ENCODE results near the gene RASAL2.
A peak's percentile ranks its signal among the peaks of the same experiment; 100 is the strongest.
"Not testable (repeated sequence)": the region's sequence is repeated elsewhere in the genome, so short reads cannot be mapped to it uniquely, and the experiment has no call there.

RASAL2 gene

DNA sequence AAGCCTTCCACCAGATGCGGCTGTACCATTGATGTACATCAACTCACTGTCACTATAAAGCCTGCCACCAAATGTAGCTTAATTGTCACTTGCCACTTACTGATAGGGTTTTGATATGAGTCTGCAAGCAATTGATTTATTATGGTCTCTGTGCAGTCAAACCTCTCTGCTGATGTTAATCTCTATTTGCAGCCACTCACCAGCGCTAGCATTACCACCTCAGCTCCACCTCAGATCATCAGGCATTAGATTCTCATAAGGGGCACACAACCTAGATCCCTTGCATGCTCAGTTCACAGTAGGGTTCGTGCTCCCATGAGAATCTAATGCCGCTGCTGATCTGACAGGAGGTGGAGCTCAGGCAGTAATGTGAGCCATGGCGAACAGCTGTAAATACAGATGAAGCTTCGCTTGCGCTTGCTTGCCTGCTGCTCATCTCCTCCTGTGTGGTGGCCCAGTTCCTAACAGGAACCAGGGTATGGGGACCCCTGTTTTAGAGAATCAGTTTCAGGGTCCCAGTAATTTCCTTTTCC is 26.7 kb downstream of the RASAL2 start:
- not testable (repeated sequence) for DNase-seq

DNA sequence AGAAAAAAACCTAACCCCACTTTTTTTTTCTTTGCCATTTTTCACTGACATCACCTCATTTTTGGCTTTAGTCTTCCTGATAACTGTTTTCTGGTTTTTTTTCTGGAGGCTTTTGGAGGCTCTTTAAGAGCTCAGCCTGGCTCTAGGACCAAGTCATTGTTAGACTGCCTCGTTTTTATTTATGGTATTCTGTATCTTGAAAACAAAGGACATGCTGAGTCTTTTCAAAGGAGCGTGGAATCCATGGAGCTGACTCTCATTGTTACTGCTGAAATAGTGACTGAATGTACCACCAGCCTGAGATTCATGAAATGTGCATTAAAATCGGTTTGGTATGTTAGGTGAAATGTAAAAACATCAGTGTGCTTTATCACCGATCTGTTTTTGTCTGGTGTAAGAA is 28.0 kb downstream of the RASAL2 start:
- DNase-seq = no peak

GRCh38 chr1:178122283-178122682 is 28.4 kb downstream of the RASAL2 start:
- peak; percentile 16 for DNase-seq

GRCh38 chr1:178124115-178124514 is 30.2 kb downstream of the RASAL2 start:
- DNase-seq = no peak

DNA sequence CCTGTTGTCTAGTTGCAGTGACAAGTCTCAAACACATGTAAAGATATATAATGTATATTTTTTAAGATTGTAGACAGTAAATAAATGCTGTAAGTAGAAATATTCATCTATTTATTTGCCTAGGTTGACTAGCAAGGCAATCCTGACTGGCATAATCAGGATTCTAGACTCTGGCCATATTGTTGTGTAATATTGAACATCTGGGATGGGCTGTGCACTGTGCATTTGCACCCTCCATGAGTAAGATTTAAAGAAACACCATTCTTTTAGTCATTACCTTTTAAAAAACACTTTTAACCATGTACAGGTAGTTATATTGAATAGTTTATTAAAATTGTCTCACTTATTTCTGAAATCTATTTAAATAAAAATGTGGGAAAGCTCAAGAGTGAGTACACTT is 32.4 kb downstream of the RASAL2 start:
- no peak for DNase-seq

GRCh38 chr1:178126741-178127185 is 32.9 kb downstream of the RASAL2 start:
- DNase-seq = peak; percentile 84

DNA sequence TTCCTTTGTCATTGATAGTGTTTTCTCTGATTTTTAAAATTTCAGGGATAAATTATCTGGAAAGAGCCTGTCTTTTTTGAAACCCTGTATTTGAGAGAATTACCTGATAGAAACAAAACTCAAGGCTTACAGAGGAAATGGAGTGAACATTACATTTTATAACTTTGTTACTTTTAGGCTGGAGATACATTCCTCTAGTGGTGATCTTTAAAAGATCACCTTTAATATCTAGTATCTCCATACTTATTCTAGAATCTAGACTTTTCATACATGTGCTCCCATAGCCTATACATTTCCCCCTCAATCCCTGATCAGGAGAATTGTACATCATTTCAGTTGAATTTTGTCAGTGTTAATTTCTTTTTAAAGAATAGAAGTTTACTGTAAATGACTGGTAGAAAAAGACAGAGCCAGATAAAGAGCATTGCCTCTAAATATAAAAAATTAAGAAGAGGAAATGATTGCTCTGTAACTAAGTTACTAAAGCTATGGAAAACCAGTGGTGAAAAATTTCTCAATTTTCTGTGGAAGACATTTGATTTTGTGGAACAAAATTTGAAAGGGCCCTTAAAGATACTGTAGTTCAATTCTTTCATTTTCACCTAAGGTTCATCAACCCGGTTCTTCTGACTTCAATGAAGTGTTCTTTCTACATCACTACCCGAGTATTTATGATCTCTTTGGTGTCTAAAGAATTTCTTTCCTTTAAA is 33.7 kb downstream of the RASAL2 start:
- no peak for DNase-seq

GRCh38 chr1:178133239-178133989 is 39.5 kb downstream of the RASAL2 start:
- DNase-seq = no peak

DNA sequence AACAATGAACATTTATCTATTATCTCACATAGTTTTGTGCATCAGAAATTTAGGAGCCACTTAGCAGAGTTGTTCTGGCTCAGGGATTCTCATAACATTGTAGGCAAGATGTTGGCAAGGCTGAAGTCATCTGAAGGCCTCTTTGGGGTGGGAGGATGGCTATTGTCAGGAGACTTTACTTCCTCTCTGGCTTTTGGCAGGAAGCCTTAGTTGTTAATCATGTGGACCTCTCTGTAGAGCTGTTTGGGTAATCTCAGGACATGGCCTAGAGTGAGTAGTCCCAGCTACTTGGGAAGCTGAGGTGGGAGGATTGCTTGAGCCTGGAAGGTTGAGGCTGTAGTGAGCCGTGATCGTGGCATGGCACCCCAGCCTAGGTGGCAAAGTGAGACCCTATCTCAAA is 40.2 kb downstream of the RASAL2 start:
- peak; percentile 83 for DNase-seq

- DNase-seq = no peak
These were observed 43.3 kb downstream of the RASAL2 start for GRCh38 chr1:178137238-178137637.

DNA sequence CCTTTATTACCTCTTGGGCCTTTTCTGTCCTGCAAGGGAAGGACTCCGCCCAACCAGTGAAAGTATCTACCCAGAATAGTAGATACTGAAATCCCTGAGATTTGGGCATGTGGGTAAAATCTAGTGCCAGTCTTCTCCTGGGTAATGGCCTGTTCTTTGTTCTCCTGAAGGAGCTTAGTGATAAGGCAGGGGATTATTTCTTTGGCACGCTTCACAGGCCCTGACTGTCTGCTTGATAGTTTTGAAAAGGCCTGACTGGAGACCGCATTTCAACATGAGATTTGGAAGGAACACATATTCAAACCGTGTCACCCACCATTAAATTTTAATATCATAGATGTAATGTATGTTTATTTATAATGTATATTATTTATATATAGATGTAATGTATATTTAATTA is 48.9 kb downstream of the RASAL2 start:
- no peak for DNase-seq

- DNase-seq = no peak
These were observed 50.1 kb downstream of the RASAL2 start for GRCh38 chr1:178143730-178144690.

DNA sequence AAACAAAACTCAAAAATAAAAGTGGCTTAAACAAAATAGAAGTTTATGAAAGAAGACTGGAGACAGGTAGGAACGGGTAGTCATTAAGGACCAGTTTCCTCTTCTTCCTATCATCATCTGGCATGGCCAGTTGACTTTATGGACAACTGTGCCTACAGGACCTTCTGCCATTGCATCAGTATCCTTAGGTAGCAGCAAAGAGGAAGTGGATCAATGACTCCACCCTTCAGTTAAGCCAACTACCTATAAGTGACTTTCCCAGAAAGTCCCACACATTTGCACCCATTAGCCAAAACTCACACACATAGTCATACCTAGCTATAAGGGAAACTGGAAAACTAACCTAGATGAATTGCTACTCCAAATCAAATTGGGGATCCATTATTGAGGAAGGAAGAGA is 51.7 kb downstream of the RASAL2 start:
- no peak for DNase-seq

DNA sequence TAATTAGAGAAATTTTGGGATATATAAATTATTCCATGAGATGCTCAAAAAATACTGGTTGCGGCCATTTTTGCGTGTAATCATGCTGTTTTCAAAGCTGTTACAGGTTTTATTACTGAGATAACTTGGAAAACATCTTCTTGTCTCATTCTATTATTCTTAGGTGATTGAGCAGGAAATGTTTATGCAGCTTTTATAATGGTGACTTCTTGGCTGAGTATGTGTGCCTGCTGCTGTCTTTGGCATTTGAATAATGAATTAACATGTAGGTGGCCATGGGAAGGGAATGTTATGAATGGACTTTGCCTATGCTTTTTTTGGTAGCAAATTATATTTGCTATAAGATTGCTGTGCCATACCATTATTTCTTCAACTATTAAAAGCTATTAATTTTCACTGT is 52.5 kb downstream of the RASAL2 start:
- no peak for DNase-seq

DNA sequence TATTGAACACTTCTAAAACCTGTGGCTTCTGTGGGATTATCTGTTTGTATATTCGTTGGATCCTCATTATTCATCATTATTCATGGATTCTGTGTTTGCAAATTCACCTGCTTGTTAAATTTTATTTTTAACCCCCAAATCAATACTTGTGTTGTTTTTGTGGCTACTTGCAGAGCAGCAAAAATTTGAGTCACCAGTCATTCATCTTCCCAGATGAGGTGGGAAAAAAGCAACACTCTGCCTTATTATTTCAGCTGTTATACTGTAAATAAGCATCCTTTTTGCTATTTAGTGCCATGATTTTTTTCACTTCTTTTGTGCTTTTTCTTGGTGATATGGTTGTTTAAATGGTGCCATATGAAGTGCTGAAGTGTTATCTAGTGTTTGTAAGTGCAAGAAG is 56.7 kb downstream of the RASAL2 start:
- no peak for DNase-seq

DNA sequence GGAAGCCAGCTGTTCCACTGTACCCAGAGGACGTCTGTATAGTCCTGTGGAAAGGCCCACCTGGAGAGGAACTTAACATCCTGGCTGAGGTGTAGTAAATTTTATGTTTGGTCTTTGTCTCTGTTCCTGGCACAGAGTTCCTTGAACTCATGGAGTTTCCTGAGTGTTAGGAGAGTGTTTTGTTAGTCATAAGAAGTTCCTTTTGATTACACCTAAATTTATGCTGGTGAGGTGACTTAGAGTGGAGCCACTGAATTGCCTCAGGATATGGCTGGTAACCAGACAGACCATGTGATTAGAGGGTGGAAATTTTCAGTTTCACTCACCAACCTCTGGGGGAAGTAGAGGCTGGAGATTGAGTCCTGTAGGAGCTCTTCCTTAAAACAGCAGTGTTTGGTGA is 57.9 kb downstream of the RASAL2 start:
- DNase-seq = no peak

- DNase-seq = no peak
These were observed 61.8 kb downstream of the RASAL2 start for GRCh38 chr1:178155481-178156255.

GRCh38 chr1:178160736-178161475 is 67.0 kb downstream of the RASAL2 start:
- DNase-seq = no peak

- peak; percentile 73 for DNase-seq
These were observed 67.6 kb downstream of the RASAL2 start for GRCh38 chr1:178161516-178161915.

GRCh38 chr1:178165196-178165595 is 71.3 kb downstream of the RASAL2 start:
- DNase-seq = no peak

DNA sequence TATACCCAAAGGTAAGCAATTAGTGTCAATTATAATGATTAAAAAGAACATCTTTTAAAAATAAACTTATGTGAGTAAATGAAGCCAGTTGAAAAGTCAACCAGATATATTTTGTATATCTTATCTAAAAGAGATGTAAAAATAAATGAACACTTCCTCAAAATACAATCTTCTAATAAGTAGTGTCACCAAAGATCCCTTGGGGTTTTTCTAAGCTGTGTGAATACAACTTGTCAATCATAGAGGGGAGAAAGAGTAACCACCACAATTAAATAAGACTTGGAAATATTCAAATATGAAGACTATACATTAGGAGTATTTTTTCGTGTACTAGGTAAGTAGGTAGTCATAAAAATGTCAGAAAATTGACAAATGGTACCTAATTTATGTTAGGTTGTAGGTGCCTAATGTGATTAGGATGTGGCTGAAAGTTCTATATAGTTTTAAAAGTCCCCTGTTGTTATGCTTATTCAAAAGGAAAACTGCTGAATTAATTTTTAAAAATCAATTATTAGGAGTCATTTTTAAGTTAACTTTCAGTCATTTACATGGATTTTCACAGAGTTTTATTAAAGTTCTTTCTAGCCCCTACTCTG is 72.6 kb downstream of the RASAL2 start:
- DNase-seq = no peak
